SU-DHL-6 (cell line): ENCODE data around the gene SMC1A.

ENCODE experiments used
- H2AFZ ChIP-seq: fragments of 200-600 bp; sonication (generic); 2 replicates; pipeline ENCODE4 v1.6.1; 2014; ENCODE audit warnings: low read depth, mild to moderate bottlenecking, moderate library complexity, mixed read lengths, antibody characterized with exemption, low read length; ENCODE audit not compliant: severe bottlenecking
- H3F3A ChIP-seq: fragments of 200-600 bp; shearing (Covaris generic); 2 replicates; pipeline ENCODE4 v1.6.0; 2016; ENCODE audit warnings: antibody characterized with exemption, mild to moderate bottlenecking; ENCODE audit not compliant: insufficient read depth
- H3K27ac ChIP-seq: fragments of 200-600 bp; sonication (generic); 2 replicates; pipeline ENCODE4 v1.5.1; 2016; ENCODE audit warnings: low read depth, mild to moderate bottlenecking, low read length, moderate library complexity, mixed read lengths
- H3K27me3 ChIP-seq: fragments of 200-600 bp; sonication (generic), shearing (Covaris generic); 2 replicates; pipeline ENCODE4 v1.6.0; 2014; ENCODE audit warnings: mild to moderate bottlenecking, low read length
- H3K36me3 ChIP-seq: fragments of 200-600 bp; sonication (generic); 2 replicates; pipeline ENCODE4 v1.6.1; 2014; ENCODE audit warnings: mild to moderate bottlenecking, low read length, mixed read lengths
- H3K4me2 ChIP-seq: fragments of 300-600, 200-600 bp; shearing (Covaris generic), sonication (generic); 2 replicates; pipeline ENCODE4 v1.6.0; 2014; ENCODE audit warnings: low read length, low read depth, mild to moderate bottlenecking; ENCODE audit not compliant: poor library complexity, severe bottlenecking
- H3K4me3 ChIP-seq: fragments of 200-600 bp; sonication (generic); 2 replicates; pipeline ENCODE4 v1.5.1; 2014; ENCODE audit warnings: antibody characterized with exemption, low read length, mild to moderate bottlenecking, mixed read lengths; ENCODE audit not compliant: insufficient read depth, poor library complexity, severe bottlenecking
- H3K79me2 ChIP-seq: fragments of 200-600 bp; sonication (generic); 2 replicates; pipeline ENCODE4 v1.6.1; 2014; ENCODE audit warnings: mild to moderate bottlenecking, low read length, moderate library complexity; ENCODE audit not compliant: insufficient read depth
- H3K9ac ChIP-seq: fragments of 200-600 bp; sonication (generic); 2 replicates; pipeline ENCODE4 v1.7.0; 2014; ENCODE audit warnings: mild to moderate bottlenecking, low read length
- H3K9me2 ChIP-seq: fragments of 200-600 bp; sonication (generic); replicated peaks from 2 replicates; pipeline ENCODE4 v1.6.1; 2014; ENCODE audit warnings: low read length; ENCODE audit not compliant: insufficient read depth
- H3K9me3 ChIP-seq: fragments of 200-600 bp; sonication (generic); 2 replicates; pipeline ENCODE4 v1.6.1; 2014; ENCODE audit warnings: low read length, mixed read lengths; ENCODE audit not compliant: insufficient read depth
- H4K20me1 ChIP-seq: fragments of 200-600 bp; sonication (generic); 2 replicates; pipeline ENCODE4 v1.6.1; 2014; ENCODE audit warnings: low read depth, mild to moderate bottlenecking, antibody characterized with exemption, low read length, moderate library complexity, mixed read lengths
- EZH2phosphoT487 ChIP-seq: fragments of 200-600 bp; sonication (generic), shearing (Covaris generic); conservative IDR thresholded peaks from 2 replicates; pipeline ENCODE4 v1.6.1; 2018; ENCODE audit warnings: mild to moderate bottlenecking, antibody characterized with exemption, low read length, moderate library complexity, mixed read lengths
- TF ChIP-seq, protein P1 (sequence below): fragments of 200-600 bp; sonication (generic); IDR thresholded peaks from one replicate; pipeline ENCODE4 v1.5.1; 2017; ENCODE audit warnings: antibody characterized with exemption, mild to moderate bottlenecking, low read length, moderate library complexity; ENCODE audit not compliant: insufficient read depth, poor library complexity, severe bottlenecking

Gene SMC1A

DNA sequence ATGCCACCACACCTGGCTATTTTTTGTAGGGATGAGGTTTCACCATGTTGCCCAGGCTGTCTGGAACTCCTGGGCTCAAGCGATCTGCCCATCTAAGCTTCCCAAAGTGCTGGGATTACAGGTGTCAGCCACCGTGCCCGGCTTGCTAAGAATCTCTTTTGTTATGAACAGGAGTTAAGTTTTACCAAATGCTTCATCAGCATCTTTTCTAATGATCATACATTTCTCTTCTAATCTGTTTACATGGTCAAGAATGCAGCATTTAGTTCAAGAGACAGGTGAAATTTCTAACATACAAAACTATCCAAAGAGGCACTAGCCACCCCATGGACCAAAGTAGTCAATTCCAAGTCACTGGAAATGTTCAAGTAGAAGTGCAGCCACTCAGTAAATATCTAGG is 88.6 kb downstream of the SMC1A start:
- no peaks in the 10 kb centered on the region for H3K9me3 ChIP-seq
- no peak overlapping the region for H3K27ac ChIP-seq
- no peak overlapping the region for H3K4me3 ChIP-seq
- TF ChIP-seq, protein P1, sequence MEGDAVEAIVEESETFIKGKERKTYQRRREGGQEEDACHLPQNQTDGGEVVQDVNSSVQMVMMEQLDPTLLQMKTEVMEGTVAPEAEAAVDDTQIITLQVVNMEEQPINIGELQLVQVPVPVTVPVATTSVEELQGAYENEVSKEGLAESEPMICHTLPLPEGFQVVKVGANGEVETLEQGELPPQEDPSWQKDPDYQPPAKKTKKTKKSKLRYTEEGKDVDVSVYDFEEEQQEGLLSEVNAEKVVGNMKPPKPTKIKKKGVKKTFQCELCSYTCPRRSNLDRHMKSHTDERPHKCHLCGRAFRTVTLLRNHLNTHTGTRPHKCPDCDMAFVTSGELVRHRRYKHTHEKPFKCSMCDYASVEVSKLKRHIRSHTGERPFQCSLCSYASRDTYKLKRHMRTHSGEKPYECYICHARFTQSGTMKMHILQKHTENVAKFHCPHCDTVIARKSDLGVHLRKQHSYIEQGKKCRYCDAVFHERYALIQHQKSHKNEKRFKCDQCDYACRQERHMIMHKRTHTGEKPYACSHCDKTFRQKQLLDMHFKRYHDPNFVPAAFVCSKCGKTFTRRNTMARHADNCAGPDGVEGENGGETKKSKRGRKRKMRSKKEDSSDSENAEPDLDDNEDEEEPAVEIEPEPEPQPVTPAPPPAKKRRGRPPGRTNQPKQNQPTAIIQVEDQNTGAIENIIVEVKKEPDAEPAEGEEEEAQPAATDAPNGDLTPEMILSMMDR: no peak
- TF ChIP-seq EZH2phosphoT487: no peak
- H3K36me3 ChIP-seq: no peaks in the 10 kb centered on the region
- H3F3A ChIP-seq: no peaks in the 10 kb centered on the region
- H3K27me3 ChIP-seq: no peaks in the 10 kb centered on the region
- H3K79me2 ChIP-seq: no peaks in the 10 kb centered on the region
- H4K20me1 ChIP-seq: no peaks in the 10 kb centered on the region
- no peaks in the 10 kb centered on the region for H3K9me2 ChIP-seq
- H3K9ac ChIP-seq: no peak overlapping the region
- no peak overlapping the region for H2AFZ ChIP-seq
- H3K4me2 ChIP-seq: no peak overlapping the region

DNA sequence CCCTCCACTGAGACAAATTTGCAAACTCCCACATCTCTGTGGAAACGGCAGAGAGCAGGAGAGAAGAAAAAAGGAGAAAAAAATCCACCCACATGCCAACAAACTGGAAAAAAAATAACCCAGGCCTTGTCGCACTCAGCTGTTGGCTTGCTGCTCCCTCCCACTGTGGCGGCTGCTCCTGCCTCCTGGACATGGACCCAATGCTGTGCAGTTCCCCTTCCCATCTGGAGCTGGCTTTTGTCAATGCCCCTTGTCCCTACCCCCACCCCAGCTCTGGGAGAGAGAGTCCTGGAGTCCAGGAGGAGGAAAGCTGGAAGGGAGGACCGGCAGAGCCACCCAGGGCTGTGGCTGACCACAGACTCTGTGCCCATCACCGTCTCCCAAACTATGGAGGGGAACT is 90.2 kb downstream of the SMC1A start:
- no peaks in the 10 kb centered on the region for H3K79me2 ChIP-seq
- H3K4me2 ChIP-seq: no peak overlapping the region
- no peaks in the 10 kb centered on the region for H3K9me2 ChIP-seq
- no peaks in the 10 kb centered on the region for H3K36me3 ChIP-seq
- no peak overlapping the region for H3K27ac ChIP-seq
- TF ChIP-seq EZH2phosphoT487: no peak
- TF ChIP-seq, protein P1: no peak
- H2AFZ ChIP-seq: no peak overlapping the region
- H3K9ac ChIP-seq: no peak overlapping the region
- no peak overlapping the region for H3K4me3 ChIP-seq
- no peaks in the 10 kb centered on the region for H3F3A ChIP-seq
- no peaks in the 10 kb centered on the region for H3K9me3 ChIP-seq
- no peaks in the 10 kb centered on the region for H4K20me1 ChIP-seq
- H3K27me3 ChIP-seq: no peaks in the 10 kb centered on the region

DNA sequence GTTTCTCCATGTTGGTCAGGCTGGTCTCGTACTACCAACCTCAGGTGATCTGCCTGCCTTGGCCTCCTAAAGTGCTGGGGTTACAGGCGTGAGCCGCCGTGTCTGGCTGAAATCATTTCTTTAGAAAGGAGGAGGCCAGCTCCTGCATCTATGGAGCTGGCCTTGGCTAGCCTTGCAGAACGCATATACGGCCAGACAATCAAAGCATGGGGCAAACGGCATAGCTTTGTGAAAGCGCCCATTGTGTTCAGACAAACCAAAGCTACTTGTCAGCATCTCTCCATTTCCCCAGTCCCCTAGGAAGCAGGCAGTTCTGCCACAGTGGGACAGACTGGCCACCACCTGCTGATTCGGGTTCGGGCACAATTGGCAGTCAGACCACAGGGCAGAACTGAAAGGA is 92.1 kb downstream of the SMC1A start:
- no peaks in the 10 kb centered on the region for H3K9me2 ChIP-seq
- TF ChIP-seq, protein P1: no peak
- TF ChIP-seq EZH2phosphoT487: no peak
- no peak overlapping the region for H3K27ac ChIP-seq
- no peak overlapping the region for H2AFZ ChIP-seq
- no peaks in the 10 kb centered on the region for H3F3A ChIP-seq
- no peak overlapping the region for H3K4me3 ChIP-seq
- no peak overlapping the region for H3K9ac ChIP-seq
- H3K4me2 ChIP-seq: no peak overlapping the region
- no peaks in the 10 kb centered on the region for H3K36me3 ChIP-seq
- H3K79me2 ChIP-seq: no peaks in the 10 kb centered on the region
- no peaks in the 10 kb centered on the region for H4K20me1 ChIP-seq
- H3K27me3 ChIP-seq: no peaks in the 10 kb centered on the region
- no peaks in the 10 kb centered on the region for H3K9me3 ChIP-seq
